CD4-positive, alpha-beta T cell (primary cell): Measurements from ENCODE around the gene PID1. TPM values are rescaled to one million over a fixed set of nuclear protein-coding genes. Genes with fewer than 3 reads are reported as not detected.

Source experiments
- ATAC-seq: fragments of 200-7000 bp; cut with Tn5 transposase; one replicate; pipeline ENCODE4 v1.10.0; 2022; ENCODE audit warnings: mild to moderate bottlenecking; ENCODE audit not compliant: poor library complexity
- CTCF ChIA-PET: fragments of 350-600 bp; sonication (Branson Sonifier 250); formaldehyde crosslinking; loops from one replicate; lab custom pipeline; 2021; ENCODE audit warnings: antibody characterized with exemption, inconsistent platforms; lab: Charles Lee
- POLR2A ChIA-PET: fragments of 350-600 bp; sonication (Branson Sonifier 250); formaldehyde crosslinking; loops from one replicate; lab custom pipeline; 2021; ENCODE audit warnings: antibody characterized with exemption, inconsistent platforms; lab: Charles Lee
- DNase-seq, 14 experiments: peaks; one replicate each; pipeline ENCODE4 v3.0.0-alpha.2; 2013 to 2020; ENCODE audit warnings: mixed read lengths in 2 of 14
- H3K27ac ChIP-seq, 2 donors: one replicate each; pipeline versions ENCODE4 v1.5.1 to v1.7.0; 2013; ENCODE audit warnings: low read length in 2 of 2, low read depth in 1 of 2, mild to moderate bottlenecking in 1 of 2
- H3K27me3 ChIP-seq, 2 experiments: 1 replicate in 1 of 2; 2 replicates in 1 of 2; pipeline versions ENCODE4 v1.6.1 to v1.7.0; 2013; ENCODE audit warnings: low read length in 2 of 2, control low read depth in 1 of 2, mild to moderate bottlenecking in 1 of 2, moderate library complexity in 1 of 2; ENCODE audit not compliant: insufficient read depth in 2 of 2, control insufficient read depth in 1 of 2
- H3K36me3 ChIP-seq: one replicate; pipeline ENCODE4 v1.6.1; 2013; ENCODE audit warnings: low read length, control low read depth; ENCODE audit not compliant: insufficient read depth
- H3K4me1 ChIP-seq: one replicate; pipeline ENCODE4 v1.6.1; 2013; ENCODE audit warnings: low read length, control low read depth; ENCODE audit not compliant: insufficient read depth
- H3K4me3 ChIP-seq: one replicate; pipeline ENCODE4 v1.5.1; 2013; ENCODE audit warnings: mild to moderate bottlenecking, low read length, moderate library complexity
- H3K9me3 ChIP-seq, 2 experiments: 1 replicate in 1 of 2; 2 replicates in 1 of 2; pipeline versions ENCODE4 v1.6.1 to v1.7.0; 2013; ENCODE audit warnings: low read length in 2 of 2, mild to moderate bottlenecking in 2 of 2, control low read depth in 1 of 2, moderate library complexity in 1 of 2; ENCODE audit not compliant: control insufficient read depth in 1 of 2, insufficient read depth in 1 of 2
- H3K27ac Mint-ChIP-seq: one replicate; pipeline ENCODE4 v1.8.0; 2020; ENCODE audit warnings: mixed read lengths
- H3K27me3 Mint-ChIP-seq: one replicate; pipeline ENCODE4 v1.8.0; 2021; ENCODE audit warnings: mixed read lengths
- H3K36me3 Mint-ChIP-seq: one replicate; pipeline ENCODE4 v1.8.0; 2021; ENCODE audit warnings: low read depth, mixed read lengths
- H3K4me1 Mint-ChIP-seq: one replicate; pipeline ENCODE4 v1.8.0; 2021; ENCODE audit warnings: low read depth, mixed read lengths
- H3K4me3 Mint-ChIP-seq: one replicate; pipeline ENCODE4 v1.8.0; 2020; ENCODE audit warnings: mild to moderate bottlenecking, mixed read lengths
- H3K9me3 Mint-ChIP-seq: one replicate; pipeline ENCODE4 v1.8.0; 2020; ENCODE audit warnings: mixed read lengths
- CTCF ChIP-seq: fragments of 200-600 bp; IDR thresholded peaks from one replicate; pipeline ENCODE4 v1.8.0; 2022; ENCODE audit warnings: antibody characterized with exemption, mild to moderate bottlenecking
- intact Hi-C, 2 experiments: fragments of 100-400 bp; cut with DNase I in 1 of 2; cut with micrococcal nuclease in 1 of 2; formaldehyde crosslinking; loops; one replicate each; pipeline versions ENCODE4 v1.15.1 to v1.9.0; 2023 to 2025; cut with DNase I, micrococcal nuclease
- total RNA-seq, 174 experiments: library from RNA in 2 of 174; stranded (reverse) in 2 of 174; gene quantifications; one replicate each; pipeline ENCODE4 v1.2.3 and lab custom pipeline; 2021 to 2026

The PID1 gene
- total RNA-seq, 2 experiments from 2014 or later = 0.38 to 0.53 TPM

- Histone ChIP-seq H3K27ac (no peak overlapping the region), H3K9me3 (no peaks in the 10 kb centered on the region), H3K36me3 (no peaks in the 10 kb centered on the region), H3K4me3 (no peak overlapping the region), H3K4me1 (no peaks in the 10 kb centered on the region), H3K27me3 (no peaks in the 10 kb centered on the region)
- H3K4me3 Mint-ChIP-seq = no peak overlapping the region
- peaks cover 6% of the 10 kb centered on the region for H3K9me3 Mint-ChIP-seq
- no peaks in the 10 kb centered on the region for H3K27me3 Mint-ChIP-seq
- ChIA-PET POLR2A (no interaction called here), CTCF (no interaction called here)
- no peak overlapping the region for H3K27ac Mint-ChIP-seq
- ATAC-seq (no peak), DNase-seq (no peak)
- intact Hi-C loops = no loop called here
- TF ChIP-seq CTCF = no peak
- H3K36me3 Mint-ChIP-seq = no peaks in the 10 kb centered on the region
- H3K4me1 Mint-ChIP-seq = no peaks in the 10 kb centered on the region
These were observed 181.3 kb downstream of the PID1 start for GRCh38 chr2:229089776-229090175.

- ChIA-PET POLR2A (interaction anchor here (0.7 kb wide), 1 partner anchor 554 kb away, joined by 3 read pairs; no protein-coding TSS in a partner anchor), CTCF (no interaction called here)
- no peaks in the 10 kb centered on the region for H3K4me1 ChIP-seq
- no peak for TF ChIP-seq CTCF
- Mint-ChIP-seq H3K36me3 (no peaks in the 10 kb centered on the region), H3K9me3 (peaks cover 2% of the 10 kb centered on the region), H3K27ac (no peak overlapping the region), H3K4me3 (no peak overlapping the region), H3K4me1 (no peaks in the 10 kb centered on the region), H3K27me3 (no peaks in the 10 kb centered on the region)
- H3K4me3 ChIP-seq = no peak overlapping the region
- H3K27me3 ChIP-seq = no peaks in the 10 kb centered on the region
- intact Hi-C loops = no loop called here
- ATAC-seq (no peak), DNase-seq (no peak)
- H3K36me3 ChIP-seq = no peaks in the 10 kb centered on the region
- no peaks in the 10 kb centered on the region for H3K9me3 ChIP-seq
- H3K27ac ChIP-seq = no peak overlapping the region
These were observed 182.0 kb downstream of the PID1 start for GRCh38 chr2:229088966-229089700.

- Mint-ChIP-seq H3K9me3 (peaks cover 2% of the 10 kb centered on the region), H3K4me1 (no peaks in the 10 kb centered on the region), H3K36me3 (no peaks in the 10 kb centered on the region), H3K27me3 (no peaks in the 10 kb centered on the region), H3K27ac (no peak overlapping the region), H3K4me3 (no peak overlapping the region)
- ChIA-PET POLR2A (interaction anchor here (0.7 kb wide), 1 partner anchor 555 kb away, joined by 3 read pairs; no protein-coding TSS in a partner anchor), CTCF (no interaction called here)
- Histone ChIP-seq H3K9me3 (no peaks in the 10 kb centered on the region), H3K36me3 (no peaks in the 10 kb centered on the region), H3K27me3 (no peaks in the 10 kb centered on the region), H3K4me3 (no peak overlapping the region), H3K4me1 (no peaks in the 10 kb centered on the region), H3K27ac (no peak overlapping the region)
- DNase-seq (no peak), ATAC-seq (no peak)
- intact Hi-C loops = no loop called here
- TF ChIP-seq CTCF = no peak
These were observed 182.6 kb downstream of the PID1 start for GRCh38 chr2:229088517-229088913.
